Mucosa of stomach (tissue), 1 donor: ENCODE results near the gene VCL.

Source experiments
- H3K27me3 ChIP-seq: one replicate; pipeline ENCODE4 v1.7.0; 2013; ENCODE audit warnings: mild to moderate bottlenecking, low read length; ENCODE audit not compliant: control insufficient read depth, insufficient read depth
- H3K36me3 ChIP-seq: one replicate; pipeline ENCODE4 v1.7.0; 2013; ENCODE audit warnings: low read length; ENCODE audit not compliant: control insufficient read depth, insufficient read depth
- H3K4me1 ChIP-seq: one replicate; pipeline ENCODE4 v1.7.0; 2013; ENCODE audit warnings: mild to moderate bottlenecking, low read length; ENCODE audit not compliant: control insufficient read depth, insufficient read depth
- H3K4me3 ChIP-seq: one replicate; pipeline ENCODE4 v1.7.0; 2013; ENCODE audit warnings: low read length
- H3K9ac ChIP-seq: one replicate; pipeline ENCODE4 v1.7.0; 2013; ENCODE audit warnings: mild to moderate bottlenecking, low read length, moderate library complexity
- H3K9me3 ChIP-seq: one replicate; pipeline ENCODE4 v1.7.0; 2013; ENCODE audit warnings: mild to moderate bottlenecking, low read length, moderate library complexity; ENCODE audit not compliant: control insufficient read depth
- donor health status: Pancreatic carcinoma.

Gene VCL

GRCh38 chr10:74093530-74094164, 95.7 kb downstream of the VCL start:
- Histone ChIP-seq H3K4me1 (no peaks in the 10 kb centered on the region), H3K9me3 (no peaks in the 10 kb centered on the region), H3K9ac (no peak overlapping the region), H3K27me3 (no peaks in the 10 kb centered on the region), H3K4me3 (no peak overlapping the region), H3K36me3 (peaks cover 4% of the 10 kb centered on the region)

- Histone ChIP-seq H3K36me3 (peaks cover 7% of the 10 kb centered on the region), H3K4me1 (no peaks in the 10 kb centered on the region), H3K9me3 (no peaks in the 10 kb centered on the region), H3K9ac (no peak overlapping the region), H3K27me3 (no peaks in the 10 kb centered on the region), H3K4me3 (no peak overlapping the region)
These were observed 96.3 kb downstream of the VCL start for GRCh38 chr10:74094231-74094630.

GRCh38 chr10:74096777-74097176, 98.9 kb downstream of the VCL start:
- Histone ChIP-seq H3K27me3 (no peaks in the 10 kb centered on the region), H3K4me1 (no peaks in the 10 kb centered on the region), H3K4me3 (no peak overlapping the region), H3K9ac (no peak overlapping the region), H3K36me3 (peaks cover 17% of the 10 kb centered on the region), H3K9me3 (no peaks in the 10 kb centered on the region)

- H3K4me3 ChIP-seq = no peak overlapping the region
- peaks cover 17% of the 10 kb centered on the region for H3K36me3 ChIP-seq
- no peaks in the 10 kb centered on the region for H3K4me1 ChIP-seq
- H3K9me3 ChIP-seq = no peaks in the 10 kb centered on the region
- no peaks in the 10 kb centered on the region for H3K27me3 ChIP-seq
- no peak overlapping the region for H3K9ac ChIP-seq
These were observed 99.9 kb downstream of the VCL start for GRCh38 chr10:74097776-74098175.

- H3K9me3 ChIP-seq = no peaks in the 10 kb centered on the region
- H3K36me3 ChIP-seq = peaks cover 17% of the 10 kb centered on the region
- no peak overlapping the region for H3K9ac ChIP-seq
- no peaks in the 10 kb centered on the region for H3K27me3 ChIP-seq
- no peak overlapping the region for H3K4me3 ChIP-seq
- no peaks in the 10 kb centered on the region for H3K4me1 ChIP-seq
These were observed 101.5 kb downstream of the VCL start for GRCh38 chr10:74099420-74099819.

DNA sequence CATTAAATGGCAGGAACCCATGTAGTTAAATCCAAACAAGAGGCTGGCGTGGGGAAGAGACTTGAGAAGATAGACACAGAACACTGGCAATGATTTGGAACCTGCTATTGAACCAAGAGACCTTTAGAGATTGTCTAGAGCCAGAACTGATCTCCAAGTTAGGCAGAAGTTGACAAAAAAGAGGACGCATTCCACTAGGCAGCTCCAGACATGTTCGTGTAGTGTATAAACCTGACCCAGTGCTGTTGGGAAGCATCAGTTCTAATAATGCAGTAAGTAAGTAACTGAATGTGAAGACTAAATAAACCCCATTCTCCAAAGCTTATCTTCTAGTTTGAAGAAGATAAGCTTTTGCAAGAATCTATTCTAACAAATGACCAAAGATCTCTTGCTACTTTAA, 101.9 kb downstream of the VCL start:
- H3K36me3 ChIP-seq = peaks cover 17% of the 10 kb centered on the region
- no peaks in the 10 kb centered on the region for H3K27me3 ChIP-seq
- no peaks in the 10 kb centered on the region for H3K4me1 ChIP-seq
- H3K4me3 ChIP-seq = no peak overlapping the region
- H3K9ac ChIP-seq = no peak overlapping the region
- no peaks in the 10 kb centered on the region for H3K9me3 ChIP-seq

- H3K9me3 ChIP-seq = no peaks in the 10 kb centered on the region
- peaks cover 13% of the 10 kb centered on the region for H3K36me3 ChIP-seq
These were observed 105.8 kb downstream of the VCL start for GRCh38 chr10:74103560-74104258.

GRCh38 chr10:74104480-74104879, 106.6 kb downstream of the VCL start:
- Histone ChIP-seq H3K4me1 (no peaks in the 10 kb centered on the region), H3K9ac (no peak overlapping the region), H3K27me3 (no peaks in the 10 kb centered on the region), H3K9me3 (no peaks in the 10 kb centered on the region), H3K36me3 (peaks cover 13% of the 10 kb centered on the region), H3K4me3 (no peak overlapping the region)

More at GRCh38 chr10:74103560-74104258, 105.8 kb downstream of the VCL start:
- H3K4me3 ChIP-seq = no peak overlapping the region
- H3K9ac ChIP-seq = no peak overlapping the region
- H3K27me3 ChIP-seq = no peaks in the 10 kb centered on the region
- H3K4me1 ChIP-seq = no peaks in the 10 kb centered on the region

DNA sequence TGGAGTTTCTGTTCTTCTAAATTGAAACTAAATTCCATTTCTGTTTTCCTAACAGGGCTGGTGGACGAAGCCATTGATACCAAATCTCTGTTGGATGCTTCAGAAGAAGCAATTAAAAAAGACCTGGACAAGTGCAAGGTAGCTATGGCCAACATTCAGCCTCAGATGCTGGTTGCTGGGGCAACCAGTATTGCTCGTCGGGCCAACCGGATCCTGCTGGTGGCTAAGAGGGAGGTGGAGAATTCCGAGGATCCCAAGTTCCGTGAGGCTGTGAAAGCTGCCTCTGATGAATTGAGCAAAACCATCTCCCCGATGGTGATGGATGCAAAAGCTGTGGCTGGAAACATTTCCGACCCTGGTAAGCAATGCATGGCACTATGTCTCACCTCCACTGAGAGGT, 107.1 kb downstream of the VCL start:
- no peaks in the 10 kb centered on the region for H3K27me3 ChIP-seq
- peaks cover 8% of the 10 kb centered on the region for H3K36me3 ChIP-seq
- no peak overlapping the region for H3K9ac ChIP-seq
- no peaks in the 10 kb centered on the region for H3K4me1 ChIP-seq
- H3K9me3 ChIP-seq = no peaks in the 10 kb centered on the region
- no peak overlapping the region for H3K4me3 ChIP-seq

GRCh38 chr10:74107391-74107790, 109.5 kb downstream of the VCL start:
- no peaks in the 10 kb centered on the region for H3K4me1 ChIP-seq
- H3K9ac ChIP-seq = no peak overlapping the region
- peaks cover 5% of the 10 kb centered on the region for H3K36me3 ChIP-seq
- no peaks in the 10 kb centered on the region for H3K9me3 ChIP-seq
- no peak overlapping the region for H3K4me3 ChIP-seq
- no peaks in the 10 kb centered on the region for H3K27me3 ChIP-seq

DNA sequence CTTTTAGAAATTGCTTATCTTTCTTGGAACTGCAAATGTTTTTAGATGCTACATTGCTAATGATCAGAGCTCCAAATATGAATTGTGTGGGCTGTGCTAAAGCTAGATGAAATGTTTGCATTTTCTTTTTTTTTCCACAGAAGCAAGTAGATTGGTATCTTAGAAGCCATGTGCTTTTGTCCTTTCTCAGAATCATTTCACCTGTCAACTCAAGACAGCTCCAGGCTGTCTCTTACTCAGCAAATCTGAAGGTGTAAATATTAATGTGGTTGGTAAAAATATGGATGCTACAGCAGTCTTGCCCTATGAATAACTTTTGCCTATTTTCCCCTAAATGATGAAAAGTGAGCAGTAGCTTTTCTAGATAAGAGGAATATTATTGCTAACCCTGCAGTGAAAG, 111.5 kb downstream of the VCL start:
- Histone ChIP-seq H3K36me3 (peaks cover 5% of the 10 kb centered on the region), H3K4me3 (no peak overlapping the region), H3K9me3 (no peaks in the 10 kb centered on the region), H3K27me3 (no peaks in the 10 kb centered on the region), H3K4me1 (no peaks in the 10 kb centered on the region), H3K9ac (no peak overlapping the region)

GRCh38 chr10:74110120-74110519, 112.2 kb downstream of the VCL start:
- Histone ChIP-seq H3K9me3 (no peaks in the 10 kb centered on the region), H3K9ac (no peak overlapping the region), H3K27me3 (no peaks in the 10 kb centered on the region), H3K4me3 (no peak overlapping the region), H3K4me1 (no peaks in the 10 kb centered on the region), H3K36me3 (peaks cover 5% of the 10 kb centered on the region)
